CD4-positive, alpha-beta T cell treated with Interleukin-4 for 4 hours (primary cell): ENCODE data around the gene PSME1.

ENCODE experiments used
- DNase-seq: peaks from one replicate; pipeline ENCODE4 v3.0.0-alpha.2; 2020

Gene PSME1

GRCh38 chr14:24177891-24178290, 41.9 kb downstream of the PSME1 start:
- DNase-seq = no peak

DNA sequence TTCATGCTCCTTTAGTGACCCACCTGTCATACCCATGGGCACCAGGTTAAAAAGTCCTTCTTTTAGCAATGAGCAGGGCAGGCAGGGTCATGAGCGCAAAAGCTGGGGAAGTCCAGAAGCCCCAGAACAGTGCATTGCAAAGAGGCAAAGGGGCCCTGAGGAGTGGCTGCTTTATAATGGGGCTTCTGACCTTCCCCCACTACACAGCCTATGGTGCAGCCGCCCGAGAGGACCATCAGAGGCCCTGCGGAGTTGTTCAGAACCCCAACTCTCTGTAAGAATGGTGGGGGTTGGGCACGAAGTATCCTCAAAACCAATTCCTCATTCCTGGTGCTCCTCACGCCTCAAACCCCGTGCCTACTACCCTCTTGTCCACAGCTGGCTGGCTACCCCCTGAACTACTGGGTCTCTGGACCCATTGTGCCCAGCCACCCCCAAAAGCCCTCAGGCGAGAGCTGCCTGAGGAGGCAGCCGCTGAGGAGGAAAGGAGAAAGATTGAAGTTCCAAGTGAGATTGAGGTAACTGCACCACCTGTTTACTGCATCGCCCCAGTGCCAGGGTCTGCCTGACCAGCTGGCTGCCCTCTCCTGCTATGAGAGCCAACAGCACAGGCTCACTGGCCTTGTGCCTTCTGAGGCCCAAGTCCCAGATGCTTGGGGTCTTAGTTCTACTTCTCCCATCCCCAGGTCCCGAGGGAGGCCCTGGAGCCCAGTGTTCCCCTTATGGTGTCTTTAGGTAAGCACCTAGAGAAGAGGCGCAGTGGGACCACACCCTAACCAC, 42.6 kb downstream of the PSME1 start:
- DNase-seq = no peak

GRCh38 chr14:24179294-24179960, 43.4 kb downstream of the PSME1 start:
- DNase-seq = no peak

- DNase-seq = no peak
These were observed 44.2 kb downstream of the PSME1 start for GRCh38 chr14:24179961-24180796.

DNA sequence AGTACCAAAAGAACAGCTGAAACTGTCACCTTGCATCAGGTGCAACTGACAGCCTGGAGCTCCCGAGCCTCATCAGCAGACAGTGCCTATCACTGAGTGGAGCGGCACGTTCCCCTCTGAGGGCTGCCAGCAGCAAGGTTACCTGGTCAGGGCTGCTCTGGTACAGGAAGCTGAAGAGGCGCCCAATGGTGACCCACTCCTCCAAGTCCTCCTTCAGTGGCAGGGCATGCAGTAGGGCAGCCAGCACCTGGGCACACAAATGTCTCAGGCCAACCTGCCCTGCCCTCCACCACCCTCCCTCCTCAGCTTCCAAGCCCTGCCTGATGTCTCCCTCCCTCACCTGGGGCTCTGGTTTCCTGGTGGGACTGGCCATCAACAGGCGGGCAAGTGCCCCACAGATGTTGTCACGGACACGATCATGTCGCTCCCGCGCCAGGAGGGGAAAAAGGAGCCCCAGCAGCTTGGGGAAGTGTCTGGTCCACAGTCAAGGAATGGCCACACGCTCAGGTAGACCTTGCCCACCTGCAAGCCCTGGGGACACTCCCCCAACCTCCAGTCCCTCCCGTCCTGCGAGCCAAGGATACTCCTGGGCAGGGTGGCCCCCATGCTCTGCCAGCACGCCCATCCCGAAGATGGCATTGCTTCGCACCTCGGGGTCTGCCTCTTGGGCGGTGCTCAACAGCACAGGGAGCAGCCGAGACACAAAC, 45.5 kb downstream of the PSME1 start:
- DNase-seq = no peak

DNA sequence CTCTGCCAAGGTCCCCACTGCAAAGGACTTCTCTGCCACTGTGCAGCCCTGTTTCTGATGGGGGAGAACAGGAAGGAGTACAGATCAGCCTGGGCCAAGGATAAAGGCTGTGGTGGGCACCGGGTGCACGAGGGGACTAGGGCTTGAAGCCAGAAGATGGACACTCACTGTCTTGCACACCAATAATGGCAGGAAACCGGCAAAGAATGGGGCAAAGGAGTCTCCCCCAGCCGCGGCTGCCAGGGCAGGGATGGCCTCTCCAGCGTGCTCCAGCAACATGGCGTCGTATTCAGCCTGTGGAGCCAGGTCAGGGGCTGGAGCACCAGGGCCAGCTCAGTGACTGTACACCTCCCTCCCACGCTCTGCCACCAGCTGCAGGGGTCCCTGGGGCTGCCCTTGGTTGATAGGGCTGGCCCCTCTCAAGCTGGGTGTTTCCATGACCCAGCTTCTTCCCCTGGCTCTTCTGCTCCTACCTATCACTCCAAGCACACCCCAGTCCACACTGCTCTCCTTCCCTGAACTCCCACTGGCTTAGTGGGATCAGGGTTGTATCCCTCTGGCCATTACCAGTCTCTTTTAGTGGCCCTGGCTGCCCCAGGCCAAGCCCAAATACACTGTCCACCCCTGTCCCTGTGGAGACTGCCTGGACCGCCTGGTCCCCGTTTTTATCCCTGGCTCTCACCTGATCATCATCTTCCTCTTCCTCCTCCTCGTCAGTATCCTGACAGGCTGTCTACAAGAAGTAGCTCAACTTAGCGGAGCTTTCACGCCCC, 46.3 kb downstream of the PSME1 start:
- no peak for DNase-seq

DNA sequence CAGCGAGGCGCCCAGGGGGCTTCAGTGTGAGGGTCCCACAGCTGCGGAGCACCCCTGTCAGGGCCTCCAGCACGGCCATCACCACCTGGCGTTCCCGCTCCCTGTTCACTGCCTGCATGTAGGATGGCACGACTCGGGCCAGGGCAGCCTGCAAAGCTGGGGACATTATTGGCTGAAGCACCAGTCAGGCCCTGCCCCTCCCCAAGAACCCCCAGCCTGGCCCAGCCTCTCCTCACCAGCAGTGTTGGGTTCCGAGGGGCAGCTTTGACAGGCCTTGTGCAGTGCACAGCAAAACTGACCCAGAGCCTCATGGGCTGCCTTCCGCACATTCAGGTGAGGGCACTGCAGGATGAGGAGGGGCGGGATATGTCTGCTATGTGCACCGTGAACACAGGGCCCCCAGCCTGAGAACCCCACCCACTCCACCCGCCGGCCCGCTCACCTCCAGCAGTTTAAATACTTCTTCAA, 47.1 kb downstream of the PSME1 start:
- no peak for DNase-seq

GRCh38 chr14:24184104-24184970, 48.3 kb downstream of the PSME1 start:
- no peak for DNase-seq

DNA sequence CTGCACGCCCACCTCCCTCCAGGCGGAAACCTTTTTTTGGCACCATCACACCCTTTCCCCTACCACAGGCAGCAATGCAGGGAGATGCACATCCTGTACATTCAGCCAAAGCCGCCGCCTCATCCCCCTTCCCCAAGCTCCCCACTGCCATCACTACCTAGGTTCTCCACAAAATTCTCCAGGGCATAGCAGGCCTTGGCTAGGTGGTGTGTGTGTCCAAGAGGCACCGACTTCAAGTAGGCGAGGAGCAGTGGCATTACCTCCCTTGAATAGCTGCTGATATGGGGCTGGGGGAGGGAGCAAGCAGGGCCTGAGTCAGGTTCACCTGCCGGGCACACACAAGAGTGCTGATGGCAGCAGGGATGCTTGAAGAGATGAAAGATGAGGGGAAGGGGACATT, 49.0 kb downstream of the PSME1 start:
- DNase-seq = no peak

DNA sequence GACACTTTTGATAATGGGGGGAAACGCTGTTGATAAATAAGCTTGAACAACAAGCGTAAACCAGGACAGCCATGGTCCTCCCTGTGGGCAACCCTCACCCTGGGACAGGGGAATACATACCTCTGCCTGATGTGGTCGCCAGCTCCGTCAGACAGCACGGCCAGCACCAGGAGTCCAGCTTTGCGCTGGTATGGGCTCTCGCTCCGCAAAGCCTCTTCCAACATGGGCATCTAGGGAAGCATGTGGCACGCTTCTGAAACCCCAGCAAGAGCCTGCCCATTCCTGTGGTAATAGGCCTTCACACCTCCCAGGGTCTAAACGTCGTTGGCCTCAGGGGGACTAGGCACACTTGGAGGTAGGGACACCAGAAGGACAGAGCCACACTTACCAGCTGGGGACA, 49.7 kb downstream of the PSME1 start:
- no peak for DNase-seq

DNA sequence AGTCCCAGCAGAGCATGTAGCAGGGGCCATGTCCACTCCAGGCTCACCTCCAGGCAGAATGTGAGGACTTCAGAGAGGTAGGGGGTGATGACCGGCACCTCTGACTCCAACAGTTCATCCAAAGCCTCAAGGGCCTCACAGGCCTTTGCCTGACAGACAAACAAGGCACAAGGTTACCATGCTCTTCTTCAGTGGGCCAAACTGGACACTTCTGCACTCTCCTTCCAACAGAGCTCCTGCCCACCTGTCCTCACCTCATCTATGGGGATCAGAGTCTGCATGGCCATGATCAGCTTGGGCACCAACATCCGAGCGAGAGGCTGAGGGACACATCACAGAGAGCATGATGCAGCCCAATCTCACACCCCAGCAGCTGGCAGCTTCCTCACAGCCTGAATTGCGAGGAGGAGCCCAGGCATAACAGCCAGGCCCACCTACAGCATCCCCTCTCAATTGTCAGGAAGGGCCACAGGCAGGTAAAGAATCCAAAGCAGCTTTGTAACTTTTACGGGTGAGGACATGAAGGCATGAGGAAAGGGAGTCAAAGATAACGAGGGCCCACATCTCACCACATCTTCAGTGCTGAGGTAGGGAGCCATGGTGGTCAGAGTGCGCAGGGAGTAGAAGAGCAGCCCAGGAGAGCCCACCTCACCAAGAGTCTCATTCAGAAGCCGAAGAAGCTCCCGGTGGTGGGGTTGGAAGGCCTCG, 51.0 kb downstream of the PSME1 start:
- DNase-seq = no peak

DNA sequence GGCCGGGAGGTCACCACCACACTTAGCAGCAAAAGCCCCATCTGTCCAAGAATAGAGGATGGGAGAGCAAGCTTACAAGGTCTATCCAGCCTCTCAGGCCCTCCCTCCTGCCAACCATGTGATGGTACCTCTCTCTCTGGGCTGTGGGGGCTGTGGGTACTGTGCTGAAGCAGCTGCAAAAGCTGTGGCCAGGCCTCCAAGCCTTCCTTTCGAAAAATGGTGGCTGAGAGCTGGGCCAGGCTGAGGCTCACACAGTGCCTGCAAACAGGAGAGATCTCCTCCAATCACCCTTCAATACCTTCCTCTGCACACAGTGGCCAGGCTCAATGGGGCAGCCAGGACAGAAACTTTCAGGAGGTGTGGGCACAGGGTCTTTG, 51.5 kb downstream of the PSME1 start:
- DNase-seq = no peak
